ENCODE measurements around the gene KLB. TPM values are rescaled to one million over a fixed set of nuclear protein-coding genes. Genes with fewer than 3 reads are reported as not detected.

The KLB gene
- total and polyA plus RNA-seq, 4 donors, result 0.06 to 0.80 (median 0.38) TPM

- ATAC-seq (ENCODE audit: insufficient read depth, low FRiP score), result no peak
- Histone ChIP-seq H3K27ac (ENCODE audit: low read depth in 1 of 2, low read length in 1 of 2) (no peak overlapping the region), H3K4me1 (ENCODE audit: control insufficient read depth in 5 of 5, insufficient read depth in 5 of 5, low read length in 5 of 5) (no peaks in the 10 kb centered on the region), H3K9ac (ENCODE audit: insufficient read depth in 1 of 2, low read length in 2 of 2) (no peak overlapping the region), H3K27me3 (ENCODE audit: control insufficient read depth in 3 of 3, insufficient read depth in 3 of 3, low read length in 2 of 3) (no peaks in the 10 kb centered on the region), H3K4me3 (no peak overlapping the region), H3K9me3 (ENCODE audit: control insufficient read depth in 4 of 4, insufficient read depth in 3 of 4, low read length in 3 of 4) (peaks cover 0 to 2% (median 0%) of the 10 kb centered on the region in 4 donors), H3K36me3 (ENCODE audit: control insufficient read depth in 4 of 4, insufficient read depth in 4 of 4, low read length in 4 of 4) (no peaks in the 10 kb centered on the region)
- WGBS, 2 donors, result 67 to 82% methylated on average over 6 of the region's 6 CpGs
- no peak for DNase-seq
- no peak for TF ChIP-seq CTCF (IDR thresholded peaks at IDR 0.05; ENCODE audit: control extremely low read depth, extremely low read depth)
Measured at GRCh38 chr4:39484582-39485272, 78.0 kb downstream of the KLB start.

- Histone ChIP-seq H3K27me3 (ENCODE audit: control insufficient read depth in 3 of 3, insufficient read depth in 3 of 3, low read length in 2 of 3) (no peaks in the 10 kb centered on the region), H3K9ac (ENCODE audit: insufficient read depth in 1 of 2, low read length in 2 of 2) (no peak overlapping the region), H3K4me1 (ENCODE audit: control insufficient read depth in 5 of 5, insufficient read depth in 5 of 5, low read length in 5 of 5) (no peaks in the 10 kb centered on the region), H3K9me3 (ENCODE audit: control insufficient read depth in 4 of 4, insufficient read depth in 3 of 4, low read length in 3 of 4) (peaks cover 0 to 2% (median 0%) of the 10 kb centered on the region in 4 donors), H3K4me3 (no peak overlapping the region), H3K36me3 (ENCODE audit: control insufficient read depth in 4 of 4, insufficient read depth in 4 of 4, low read length in 4 of 4) (no peaks in the 10 kb centered on the region), H3K27ac (ENCODE audit: low read depth in 1 of 2, low read length in 1 of 2) (no peak overlapping the region)
- 58 to 71% methylated on average over 10 of the region's 10 CpGs for WGBS, 2 donors
- TF ChIP-seq CTCF (IDR thresholded peaks at IDR 0.05; ENCODE audit: control extremely low read depth, extremely low read depth), result no peak
- ATAC-seq (ENCODE audit: insufficient read depth, low FRiP score) (no peak), DNase-seq (no peak)
Measured at GRCh38 chr4:39486221-39486804, 79.6 kb downstream of the KLB start.

GRCh38 chr4:39490322-39490721, 83.6 kb downstream of the KLB start:
- ATAC-seq (ENCODE audit: insufficient read depth, low FRiP score) (no peak), DNase-seq (no peak)
- Histone ChIP-seq H3K27me3 (ENCODE audit: control insufficient read depth in 3 of 3, insufficient read depth in 3 of 3, low read length in 2 of 3) (no peaks in the 10 kb centered on the region), H3K4me3 (no peak overlapping the region), H3K36me3 (ENCODE audit: control insufficient read depth in 4 of 4, insufficient read depth in 4 of 4, low read length in 4 of 4) (no peaks in the 10 kb centered on the region), H3K9me3 (ENCODE audit: control insufficient read depth in 4 of 4, insufficient read depth in 3 of 4, low read length in 3 of 4) (peaks cover 0 to 2% (median 0%) of the 10 kb centered on the region in 4 donors), H3K9ac (ENCODE audit: insufficient read depth in 1 of 2, low read length in 2 of 2) (no peak overlapping the region), H3K4me1 (ENCODE audit: control insufficient read depth in 5 of 5, insufficient read depth in 5 of 5, low read length in 5 of 5) (no peaks in the 10 kb centered on the region), H3K27ac (ENCODE audit: low read depth in 1 of 2, low read length in 1 of 2) (no peak overlapping the region)
- WGBS, 2 donors, result 83 to 90% methylated on average over 2 of the region's 2 CpGs
- no peak for TF ChIP-seq CTCF (IDR thresholded peaks at IDR 0.05; ENCODE audit: control extremely low read depth, extremely low read depth)

Data from lung (tissue), 12 donors.